ENCODE results near the gene ITPKA.

DNA sequence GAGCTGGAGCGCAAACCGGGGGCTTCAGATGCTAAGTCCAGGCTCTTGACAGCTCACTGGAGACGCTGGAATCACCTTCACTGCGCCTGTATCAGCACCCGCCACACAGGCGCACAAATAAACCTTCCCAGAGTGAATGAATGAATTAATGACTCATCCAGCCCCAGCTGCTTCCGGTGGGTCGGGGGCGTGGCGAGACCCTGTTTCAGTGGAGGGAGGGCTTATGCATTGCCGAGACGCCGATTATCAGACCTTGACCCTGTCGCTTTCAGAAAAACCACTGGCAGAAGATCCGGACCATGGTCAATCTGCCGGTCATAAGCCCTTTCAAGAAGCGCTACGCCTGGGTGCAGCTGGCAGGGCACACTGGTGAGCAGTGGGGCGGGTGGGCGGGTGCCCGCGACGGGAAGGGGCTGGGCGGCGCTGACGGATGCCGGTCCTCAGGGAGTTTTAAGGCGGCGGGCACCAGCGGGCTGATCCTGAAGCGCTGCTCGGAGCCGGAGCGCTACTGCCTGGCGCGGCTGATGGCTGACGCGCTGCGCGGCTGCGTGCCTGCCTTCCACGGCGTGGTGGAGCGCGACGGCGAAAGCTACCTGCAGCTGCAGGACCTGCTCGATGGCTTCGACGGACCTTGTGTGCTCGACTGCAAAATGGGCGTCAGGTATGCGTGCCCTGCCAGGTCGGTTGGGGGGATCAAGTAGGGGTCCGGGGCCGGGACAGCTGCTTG lies 7.7 kb downstream of the ITPKA start:
- TF ChIP-seq, protein P1, sequence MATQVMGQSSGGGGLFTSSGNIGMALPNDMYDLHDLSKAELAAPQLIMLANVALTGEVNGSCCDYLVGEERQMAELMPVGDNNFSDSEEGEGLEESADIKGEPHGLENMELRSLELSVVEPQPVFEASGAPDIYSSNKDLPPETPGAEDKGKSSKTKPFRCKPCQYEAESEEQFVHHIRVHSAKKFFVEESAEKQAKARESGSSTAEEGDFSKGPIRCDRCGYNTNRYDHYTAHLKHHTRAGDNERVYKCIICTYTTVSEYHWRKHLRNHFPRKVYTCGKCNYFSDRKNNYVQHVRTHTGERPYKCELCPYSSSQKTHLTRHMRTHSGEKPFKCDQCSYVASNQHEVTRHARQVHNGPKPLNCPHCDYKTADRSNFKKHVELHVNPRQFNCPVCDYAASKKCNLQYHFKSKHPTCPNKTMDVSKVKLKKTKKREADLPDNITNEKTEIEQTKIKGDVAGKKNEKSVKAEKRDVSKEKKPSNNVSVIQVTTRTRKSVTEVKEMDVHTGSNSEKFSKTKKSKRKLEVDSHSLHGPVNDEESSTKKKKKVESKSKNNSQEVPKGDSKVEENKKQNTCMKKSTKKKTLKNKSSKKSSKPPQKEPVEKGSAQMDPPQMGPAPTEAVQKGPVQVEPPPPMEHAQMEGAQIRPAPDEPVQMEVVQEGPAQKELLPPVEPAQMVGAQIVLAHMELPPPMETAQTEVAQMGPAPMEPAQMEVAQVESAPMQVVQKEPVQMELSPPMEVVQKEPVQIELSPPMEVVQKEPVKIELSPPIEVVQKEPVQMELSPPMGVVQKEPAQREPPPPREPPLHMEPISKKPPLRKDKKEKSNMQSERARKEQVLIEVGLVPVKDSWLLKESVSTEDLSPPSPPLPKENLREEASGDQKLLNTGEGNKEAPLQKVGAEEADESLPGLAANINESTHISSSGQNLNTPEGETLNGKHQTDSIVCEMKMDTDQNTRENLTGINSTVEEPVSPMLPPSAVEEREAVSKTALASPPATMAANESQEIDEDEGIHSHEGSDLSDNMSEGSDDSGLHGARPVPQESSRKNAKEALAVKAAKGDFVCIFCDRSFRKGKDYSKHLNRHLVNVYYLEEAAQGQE (IDR thresholded peaks at IDR 0.05; ENCODE audit: insufficient read depth in 1 of 2, low read depth in 2 of 2, low read length in 2 of 2) = no peak
- TF ChIP-seq POLR2AphosphoS5 (IDR thresholded peaks at IDR 0.05; ENCODE audit: low read depth, low read length) (no peak), TAF1 (IDR thresholded peaks at IDR 0.05; ENCODE audit: borderline replicate concordance, insufficient read depth, low read length) (no peak), FOXP2 (optimal IDR thresholded peaks at IDR 0.05; ENCODE audit: borderline replicate concordance, extremely low read depth, extremely low read length, insufficient read depth) (no peak), SIN3A (IDR thresholded peaks at IDR 0.05; ENCODE audit: borderline replicate concordance, insufficient read depth, low read length) (no peak)
